GM20431 (cell line): ENCODE results near the gene DIP2B.
"Not testable (repeated sequence)": the region's sequence is repeated elsewhere in the genome, so short reads cannot be mapped to it uniquely, and the experiment has no call there.

Experiments
- in situ Hi-C: fragments of 300-500 bp; cut with MseI, MboI; formaldehyde crosslinking; loops from one replicate; pipeline ENCODE4 v1.15.0; 2020; ENCODE audit warnings: low sequenced_read_pairs; ENCODE audit not compliant: unreplicated experiment

The DIP2B gene

DNA sequence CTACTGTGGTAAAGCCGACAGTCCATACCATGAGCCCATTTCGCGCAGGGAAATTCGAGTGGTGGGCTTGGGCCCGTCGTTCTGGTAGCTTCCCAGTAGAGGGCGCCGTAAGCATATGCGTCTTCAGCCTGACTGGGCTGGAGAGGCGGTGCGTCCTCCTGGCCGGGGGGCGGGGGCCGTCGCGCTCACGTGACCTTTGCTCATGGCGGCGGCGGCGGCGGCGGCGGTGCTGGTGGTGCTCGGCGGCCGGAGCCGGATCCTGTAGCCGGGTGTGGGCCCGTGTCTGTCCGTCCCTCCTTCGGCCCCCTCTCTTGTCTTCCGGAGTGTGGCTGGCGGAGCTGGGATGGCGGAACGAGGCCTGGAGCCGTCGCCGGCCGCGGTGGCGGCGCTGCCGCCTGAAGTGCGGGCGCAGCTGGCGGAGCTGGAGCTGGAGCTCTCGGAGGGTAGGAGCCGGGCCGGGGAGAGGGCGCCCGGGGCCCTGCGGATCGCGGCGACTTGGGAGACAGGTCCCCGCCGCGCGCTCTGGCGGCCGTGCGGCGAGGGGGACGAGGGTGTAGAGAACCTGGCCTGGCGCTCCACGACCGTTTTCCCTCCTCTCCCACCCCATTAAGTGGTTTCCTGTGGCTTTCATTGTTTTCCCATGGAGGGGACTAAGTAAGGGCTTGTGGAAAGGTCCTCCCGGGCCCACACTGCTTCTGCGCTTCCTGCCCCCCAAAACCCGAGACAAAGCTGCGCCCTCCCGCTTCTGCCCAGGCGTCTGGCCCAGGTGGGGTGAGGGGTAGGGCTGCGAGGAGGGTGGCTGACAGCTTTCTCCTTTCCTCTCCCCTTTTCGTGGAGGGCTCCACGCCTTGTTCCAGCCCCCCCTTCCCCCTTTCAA is at the start of gene DIP2B:
Gene DIP2B (plus strand): TSS at position 188 of the 877 bp plus-strand sequence. CDS start 156 bp downstream, at position 344.
- in situ Hi-C loops: loop anchor here (10.0 kb wide), 1 partner anchor 130 kb away; no protein-coding TSS in a partner anchor

DNA sequence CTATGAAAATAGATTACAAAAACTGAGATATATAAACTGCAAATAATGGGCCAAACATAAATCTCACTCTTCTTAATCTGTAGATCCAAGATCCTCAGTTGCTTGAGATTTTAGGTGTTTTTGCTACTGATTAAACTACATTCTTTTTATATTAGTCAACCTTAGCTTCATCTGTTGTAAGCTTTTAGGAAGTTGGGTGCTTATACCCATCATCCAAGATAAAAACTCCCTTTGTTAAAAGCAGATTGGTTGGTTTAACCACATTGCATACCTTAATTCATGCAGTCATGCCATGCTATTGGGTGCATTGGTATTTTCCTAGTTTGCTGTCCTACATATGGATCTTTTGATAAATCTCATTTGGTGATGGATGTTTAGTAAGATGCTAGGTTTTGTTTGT is 46.2 kb upstream of the DIP2B start:
- in situ Hi-C loops: no loop called here

DNA sequence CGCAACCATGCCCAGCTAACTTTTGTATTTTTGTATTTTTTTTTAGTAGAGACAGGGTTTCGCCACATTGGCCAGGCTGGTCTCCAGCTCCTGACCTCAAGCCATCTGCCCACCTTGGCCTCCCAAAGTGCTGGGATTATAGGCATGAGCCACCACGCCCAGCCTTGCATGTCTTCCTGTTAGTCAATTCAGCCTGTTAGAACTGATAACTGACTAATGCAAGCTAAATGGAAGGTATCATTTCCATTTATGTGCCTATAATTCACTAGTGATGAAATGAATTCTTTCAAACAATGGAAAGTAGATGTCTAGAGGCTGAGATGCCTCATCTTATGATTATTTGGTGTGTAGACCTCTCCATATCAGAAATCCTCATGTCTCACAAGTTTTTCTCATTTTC is 37.3 kb upstream of the DIP2B start:
- in situ Hi-C loops: no loop called here

- in situ Hi-C loops: no loop called here
These were observed 27.4 kb upstream of the DIP2B start for GRCh38 chr12:50477241-50477832.

GRCh38 chr12:50482571-50482970 is 22.2 kb upstream of the DIP2B start:
- in situ Hi-C loops: no loop called here

DNA sequence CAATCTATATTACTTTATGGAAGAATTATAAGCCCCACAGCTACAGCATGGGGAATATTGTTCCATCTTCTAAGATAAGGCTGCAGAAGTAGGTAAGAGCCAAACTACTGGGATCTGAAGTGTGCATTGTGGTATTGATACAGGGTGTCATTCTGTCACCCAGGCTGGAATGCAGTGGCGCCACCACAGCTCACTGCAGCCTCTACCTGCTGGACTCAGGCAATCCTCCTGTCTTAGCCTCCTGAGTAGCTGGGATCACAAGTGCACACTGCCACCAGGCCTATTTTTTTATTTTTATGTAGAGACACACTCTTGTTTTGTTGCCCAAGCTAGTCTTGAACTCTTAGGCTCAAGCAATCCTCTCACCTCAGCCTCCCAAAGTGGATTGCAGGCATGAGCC is 21.3 kb upstream of the DIP2B start:
- in situ Hi-C loops: no loop called here

DNA sequence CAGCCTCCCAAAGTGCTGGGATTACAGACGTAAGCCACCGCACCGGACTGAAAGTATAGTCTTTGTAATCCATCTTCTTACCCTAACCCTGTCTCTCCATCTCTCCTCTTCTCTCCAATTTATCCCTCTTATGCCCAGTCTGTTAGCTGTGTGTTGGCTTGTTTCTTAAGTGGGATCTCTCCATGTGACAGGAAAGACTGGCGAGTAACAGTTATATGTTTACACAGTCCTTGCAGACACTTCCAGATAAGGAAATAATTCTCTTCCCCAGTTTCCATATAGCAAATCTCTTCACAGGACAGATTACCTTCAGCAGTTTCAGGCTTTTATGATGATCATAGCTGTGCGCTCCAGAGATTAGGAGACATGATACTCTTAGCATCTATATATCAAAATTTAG is 16.0 kb upstream of the DIP2B start:
- in situ Hi-C loops: no loop called here

DNA sequence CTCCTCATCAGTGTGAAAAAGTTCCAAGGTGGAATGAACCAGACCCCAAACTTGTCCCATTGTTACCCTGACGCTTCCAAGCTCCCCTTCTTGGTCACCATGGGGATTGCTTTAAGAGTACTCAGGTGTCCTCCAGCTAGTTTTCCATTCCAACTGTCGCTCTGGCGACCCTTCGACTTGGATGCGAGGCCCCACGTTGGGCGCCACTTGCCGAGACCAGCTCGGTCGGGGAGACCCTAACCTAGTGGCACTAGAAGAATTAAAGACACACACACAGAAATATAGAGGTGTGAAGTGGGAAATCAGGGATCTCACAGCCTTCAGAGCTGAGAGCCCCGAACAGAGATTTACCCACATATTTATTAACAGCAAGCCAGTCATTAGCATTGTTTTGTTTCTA is 6.7 kb upstream of the DIP2B start:
- in situ Hi-C loops: not testable (repeated sequence)

DNA sequence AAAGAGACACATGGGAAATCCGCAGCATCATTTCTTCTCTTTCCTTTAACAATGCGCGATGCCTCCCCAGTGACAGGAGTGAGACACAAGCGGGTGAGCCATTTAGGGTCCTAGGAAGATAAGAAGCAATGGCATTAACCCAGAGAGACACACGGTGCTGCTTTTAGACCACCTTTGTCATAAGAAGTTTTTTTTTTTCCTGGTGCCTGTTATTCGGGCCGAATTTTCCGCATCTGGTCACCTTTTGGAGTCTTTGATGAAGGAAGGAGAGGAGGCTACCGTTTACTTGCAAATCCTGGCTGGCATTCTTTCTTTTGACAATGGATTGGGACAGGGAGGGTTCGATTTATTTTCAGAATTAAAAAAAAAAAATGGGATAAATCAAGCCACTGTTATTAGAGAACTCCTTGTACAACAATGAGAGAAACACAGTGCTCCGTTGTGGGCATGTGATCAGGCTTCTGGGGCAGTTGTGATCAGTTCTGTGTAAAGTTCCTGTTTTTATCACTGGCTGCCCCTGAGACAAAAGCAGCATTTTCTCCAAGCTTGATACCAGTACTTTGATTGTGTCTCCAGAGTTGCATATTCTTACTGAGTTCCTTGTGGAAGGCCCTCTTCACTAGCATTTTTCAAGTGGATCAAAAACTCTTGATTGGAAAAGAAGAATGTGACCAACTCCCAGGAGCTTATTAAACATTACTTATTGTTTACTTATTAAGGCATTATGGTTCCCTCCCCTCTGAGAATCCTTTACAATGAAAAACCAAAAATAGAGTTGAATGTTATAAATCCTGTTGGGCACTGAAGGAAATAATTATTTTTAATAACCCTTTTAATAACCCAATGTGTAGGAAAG is 1.1 kb downstream of the DIP2B start:
- in situ Hi-C loops: loop anchor here (10.0 kb wide), 1 partner anchor 129 kb away; no protein-coding TSS in a partner anchor

DNA sequence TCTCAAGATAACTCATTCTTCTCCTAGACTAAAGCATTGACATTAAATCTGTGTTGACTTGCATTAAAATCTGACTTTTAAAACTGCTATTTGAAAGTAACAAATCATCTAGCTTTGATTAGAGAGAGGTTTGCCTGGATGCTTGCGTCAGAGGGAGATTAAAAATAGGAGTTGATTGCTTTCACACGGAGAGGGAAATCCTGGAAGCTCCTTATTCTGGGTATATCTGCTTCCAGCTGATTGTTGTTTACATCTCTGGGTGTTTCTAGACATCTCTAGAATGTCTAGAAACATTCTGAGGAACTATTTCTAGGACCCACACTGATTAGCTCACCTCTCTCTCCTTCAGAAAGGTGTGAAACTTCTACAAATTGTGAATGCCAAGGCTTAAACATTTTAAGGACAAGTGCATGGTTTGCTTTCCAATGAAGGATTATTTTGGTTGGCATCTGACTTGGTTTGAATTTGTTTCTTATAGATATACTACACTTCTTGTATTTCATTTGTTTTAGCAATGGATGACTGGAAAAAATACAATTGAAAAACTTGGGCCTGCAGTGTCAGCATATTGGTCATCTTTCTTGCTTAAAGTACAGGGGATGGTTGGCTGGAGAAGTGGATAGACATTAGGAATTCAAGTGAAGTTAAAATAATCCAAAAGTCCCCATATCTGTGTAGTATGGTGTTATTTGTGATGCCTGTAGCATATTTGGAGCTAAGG is 2.1 kb downstream of the DIP2B start:
- in situ Hi-C loops: loop anchor here (10.0 kb wide), 1 partner anchor 128 kb away; no protein-coding TSS in a partner anchor

DNA sequence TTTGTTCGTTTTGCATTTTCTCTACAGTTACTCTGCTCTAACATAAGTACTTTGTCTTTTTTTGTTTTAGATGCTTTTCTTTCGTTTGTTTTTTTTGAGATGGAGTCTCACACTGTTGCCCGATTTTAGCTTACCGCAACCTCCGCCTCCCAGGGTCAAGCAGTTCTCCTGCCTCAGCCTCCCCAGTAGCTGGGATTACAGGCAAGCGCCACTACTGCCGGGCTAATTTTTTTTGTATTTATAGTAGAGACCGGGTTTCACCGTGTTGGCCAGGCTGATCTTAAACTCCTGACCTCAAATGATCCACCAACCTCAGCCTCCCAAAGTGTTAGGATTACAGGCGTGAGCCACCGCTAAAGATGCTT is 2.7 kb downstream of the DIP2B start:
- in situ Hi-C loops: loop anchor here (10.0 kb wide), 1 partner anchor 127 kb away; no protein-coding TSS in a partner anchor

- in situ Hi-C loops: loop anchor here (10.0 kb wide), 1 partner anchor 127 kb away; no protein-coding TSS in a partner anchor
These were observed 3.1 kb downstream of the DIP2B start for GRCh38 chr12:50507930-50508329.

GRCh38 chr12:50508414-50508813 is 3.6 kb downstream of the DIP2B start:
- in situ Hi-C loops: loop anchor here (10.0 kb wide), 1 partner anchor 126 kb away; no protein-coding TSS in a partner anchor

DNA sequence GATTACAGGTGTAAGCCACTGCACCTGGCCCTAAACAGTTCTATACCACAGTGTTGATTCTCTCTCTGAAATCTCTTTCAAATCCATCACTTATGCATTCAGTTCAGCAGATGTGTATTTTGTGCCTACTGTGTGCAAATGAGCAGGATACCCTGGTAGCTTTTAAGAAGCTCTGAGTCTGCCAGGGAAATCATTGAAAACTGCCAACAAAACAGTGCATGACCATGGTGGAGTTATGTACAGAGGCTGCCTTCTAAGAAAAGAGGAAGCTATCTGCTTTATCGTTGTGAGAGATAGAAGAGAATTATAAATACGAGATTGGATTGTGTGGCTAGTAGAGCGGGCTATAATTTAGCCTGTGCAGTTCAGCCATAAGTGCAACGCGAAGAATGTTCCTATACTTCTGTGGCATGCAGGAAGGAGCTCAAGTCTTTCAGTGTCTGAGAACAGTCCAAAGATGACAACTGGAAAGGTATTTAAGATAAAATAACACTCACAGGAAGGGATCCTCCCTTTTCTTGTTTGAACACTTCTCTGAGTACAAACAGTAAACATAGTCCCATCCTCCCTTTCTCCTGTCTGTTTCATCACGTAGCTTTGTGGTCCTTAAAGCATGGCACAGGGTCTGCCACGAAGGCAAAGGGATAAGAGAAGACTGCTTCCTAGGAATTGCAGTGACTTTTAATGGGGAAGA is 4.3 kb downstream of the DIP2B start:
- in situ Hi-C loops: loop anchor here (10.0 kb wide), 1 partner anchor 126 kb away; no protein-coding TSS in a partner anchor

- in situ Hi-C loops: no loop called here
These were observed 9.9 kb downstream of the DIP2B start for GRCh38 chr12:50514526-50515276.

- in situ Hi-C loops: no loop called here
These were observed 10.8 kb downstream of the DIP2B start for GRCh38 chr12:50515587-50515986.

GRCh38 chr12:50517421-50518048 is 12.8 kb downstream of the DIP2B start:
- in situ Hi-C loops: no loop called here

GRCh38 chr12:50518090-50518489 is 13.3 kb downstream of the DIP2B start:
- in situ Hi-C loops: no loop called here
